OCI-LY1 (cell line): ENCODE measurements around the gene GNA12.

Experiments
- H2AFZ ChIP-seq: fragments of 200-600 bp; sonication (generic), shearing (Covaris generic); 2 replicates; pipeline ENCODE4 v1.6.0; 2014; ENCODE audit warnings: antibody characterized with exemption, mild to moderate bottlenecking, low read length
- H3F3A ChIP-seq: fragments of 200-600 bp; sonication (generic), shearing (Covaris generic); 2 replicates; pipeline ENCODE4 v1.6.0; 2014; ENCODE audit warnings: mild to moderate bottlenecking, antibody characterized with exemption, low read length, moderate library complexity; ENCODE audit not compliant: insufficient read depth
- H3K27ac ChIP-seq: fragments of 200-600 bp; sonication (generic); 2 replicates; pipeline ENCODE4 v1.5.1; 2014; ENCODE audit warnings: low read length, mixed run types, mild to moderate bottlenecking, low read depth; ENCODE audit not compliant: poor library complexity, severe bottlenecking
- H3K27me3 ChIP-seq: fragments of 200-600 bp; sonication (generic); 2 replicates; pipeline ENCODE4 v1.6.0; 2014; ENCODE audit warnings: antibody characterized with exemption, mild to moderate bottlenecking, low read length, moderate library complexity; ENCODE audit not compliant: insufficient read depth
- H3K36me3 ChIP-seq: fragments of 200-600 bp; sonication (generic); 2 replicates; pipeline ENCODE4 v1.6.1; 2014; ENCODE audit warnings: mild to moderate bottlenecking, antibody characterized with exemption, low read length, moderate library complexity, mixed read lengths; ENCODE audit not compliant: insufficient read depth
- H3K4me1 ChIP-seq: fragments of 200-600 bp; sonication (generic); 2 replicates; pipeline ENCODE4 v1.5.1; 2014; ENCODE audit warnings: mild to moderate bottlenecking, low read length, moderate library complexity; ENCODE audit not compliant: insufficient read depth, severe bottlenecking
- H3K4me2 ChIP-seq: fragments of 200-600 bp; sonication (generic), shearing (Covaris generic); 2 replicates; pipeline ENCODE4 v1.6.1; 2014; ENCODE audit warnings: low read length
- H3K4me3 ChIP-seq: fragments of 200-600 bp; sonication (generic); 2 replicates; pipeline ENCODE4 v1.5.1; 2014; ENCODE audit warnings: low read length, low read depth, mild to moderate bottlenecking, mixed read lengths; ENCODE audit not compliant: poor library complexity, severe bottlenecking
- H3K79me2 ChIP-seq: fragments of 200-600 bp; shearing (Covaris generic); 2 replicates; pipeline ENCODE4 v1.6.1; 2016; ENCODE audit warnings: mixed run types, low read length, mixed read lengths; ENCODE audit not compliant: insufficient read depth
- H3K9ac ChIP-seq: fragments of 200-600 bp; sonication (generic), shearing (Covaris generic); 2 replicates; pipeline ENCODE4 v1.6.1; 2014; ENCODE audit warnings: mild to moderate bottlenecking, low read length, mixed read lengths
- H3K9me2 ChIP-seq: fragments of 200-600 bp; sonication (generic), shearing (Covaris generic); 2 replicates; pipeline ENCODE4 v1.6.1; 2014; ENCODE audit warnings: low read depth, mild to moderate bottlenecking, low read length, mixed read lengths
- H3K9me3 ChIP-seq: fragments of 200-600 bp; shearing (Covaris generic); 2 replicates; pipeline ENCODE4 v1.6.1; 2014; ENCODE audit warnings: low read length, mixed read lengths
- H4K20me1 ChIP-seq: fragments of 200-600 bp; sonication (generic), shearing (Covaris generic); 2 replicates; pipeline ENCODE4 v1.6.0; 2016; ENCODE audit warnings: mild to moderate bottlenecking, low read length; ENCODE audit not compliant: insufficient read depth
- CTCF ChIP-seq: fragments of 200-600 bp; sonication (generic), shearing (Covaris generic); IDR thresholded peaks from 2 replicates; pipeline ENCODE4 v1.5.1; 2017; ENCODE audit warnings: mild to moderate bottlenecking, antibody characterized with exemption, low read length, moderate library complexity, mixed read lengths
- EZH2 ChIP-seq: fragments of 200-600 bp; sonication (generic), shearing (Covaris generic); IDR thresholded peaks from 2 replicates; pipeline ENCODE4 v1.8.0; 2017; ENCODE audit warnings: borderline replicate concordance, mixed run types, mild to moderate bottlenecking, antibody characterized with exemption, low read length, moderate library complexity, mixed read lengths

The GNA12 gene

DNA sequence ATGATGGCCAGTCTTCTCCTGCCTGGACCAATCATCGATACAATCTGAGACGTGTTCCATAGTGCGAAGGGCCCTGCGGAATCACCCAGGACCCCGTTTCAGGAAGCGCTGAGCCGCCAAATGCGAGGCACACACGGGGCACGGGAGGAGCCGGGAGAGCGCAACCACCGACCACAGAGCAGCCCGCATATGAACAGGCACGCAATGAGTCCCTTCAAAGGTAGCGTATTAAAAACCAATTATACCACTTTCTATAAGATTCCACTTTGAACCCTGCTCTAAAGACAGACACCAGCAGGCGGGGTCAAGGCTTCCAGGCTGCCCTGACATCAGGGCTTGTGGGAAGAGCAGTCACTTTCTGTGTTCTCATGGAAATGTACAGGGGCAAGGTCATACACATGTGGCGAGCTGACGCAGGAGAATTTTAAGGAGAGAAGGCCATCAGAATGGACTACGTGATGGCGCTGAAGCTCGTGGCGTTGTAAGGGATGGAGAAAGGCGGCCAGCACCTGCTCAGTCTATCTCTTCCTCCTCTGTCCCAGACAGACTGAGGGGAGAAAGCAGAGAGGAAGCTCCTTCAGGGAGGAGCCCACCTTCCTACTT is 109.9 kb downstream of the GNA12 start:
- no peak overlapping the region for H3K4me3 ChIP-seq
- H3K36me3 ChIP-seq, result no peaks in the 10 kb centered on the region
- H4K20me1 ChIP-seq, result no peaks in the 10 kb centered on the region
- no peak for TF ChIP-seq EZH2
- no peak for TF ChIP-seq CTCF
- no peak overlapping the region for H3K9ac ChIP-seq
- H3K9me3 ChIP-seq, result no peaks in the 10 kb centered on the region
- H3K4me2 ChIP-seq, result no peak overlapping the region
- H3K27ac ChIP-seq, result no peak overlapping the region
- no peaks in the 10 kb centered on the region for H3K4me1 ChIP-seq
- no peak overlapping the region for H2AFZ ChIP-seq
- H3K27me3 ChIP-seq, result no peaks in the 10 kb centered on the region
- H3K79me2 ChIP-seq, result no peaks in the 10 kb centered on the region
- H3F3A ChIP-seq, result no peaks in the 10 kb centered on the region
- no peaks in the 10 kb centered on the region for H3K9me2 ChIP-seq

GRCh38 chr7:2732959-2733584 is 111.0 kb downstream of the GNA12 start:
- Histone ChIP-seq H3K9me3 (no peaks in the 10 kb centered on the region), H3K36me3 (no peaks in the 10 kb centered on the region), H4K20me1 (no peaks in the 10 kb centered on the region), H3F3A (no peaks in the 10 kb centered on the region), H3K27me3 (no peaks in the 10 kb centered on the region), H3K9me2 (no peaks in the 10 kb centered on the region), H3K9ac (no peak overlapping the region), H3K4me1 (no peaks in the 10 kb centered on the region), H3K4me2 (no peak overlapping the region), H3K4me3 (no peak overlapping the region), H2AFZ (no peak overlapping the region), H3K27ac (no peak overlapping the region), H3K79me2 (no peaks in the 10 kb centered on the region)
- TF ChIP-seq CTCF, result no peak
- TF ChIP-seq EZH2, result no peak

GRCh38 chr7:2732388-2732787 is 111.7 kb downstream of the GNA12 start:
- Histone ChIP-seq H3F3A (no peaks in the 10 kb centered on the region), H3K9me3 (no peaks in the 10 kb centered on the region), H3K9me2 (no peaks in the 10 kb centered on the region), H3K79me2 (no peaks in the 10 kb centered on the region), H3K27ac (no peak overlapping the region), H3K4me3 (no peak overlapping the region), H3K4me2 (no peak overlapping the region), H3K27me3 (no peaks in the 10 kb centered on the region), H4K20me1 (no peaks in the 10 kb centered on the region), H3K36me3 (no peaks in the 10 kb centered on the region), H3K4me1 (no peaks in the 10 kb centered on the region), H2AFZ (no peak overlapping the region), H3K9ac (no peak overlapping the region)
- no peak for TF ChIP-seq EZH2
- TF ChIP-seq CTCF, result no peak
